IMR-90 (cell line): ENCODE measurements around the gene TMEM38A. TPM values are rescaled to one million over a fixed set of nuclear protein-coding genes. Genes with fewer than 3 reads are reported as not detected.

Experiments
- ATAC-seq: fragments of 200-7000 bp; cut with Tn5 transposase; 2 replicates; pipeline ENCODE4 v1.9.1; 2020; ENCODE audit warnings: low read depth, mild to moderate bottlenecking, moderate library complexity
- BruUV-seq: library from RNA; stranded (reverse); fragments of 400-500 nt; replicated peaks from 2 replicates; lab custom pipeline; 2021; lab: Mats Ljungman, UMichigan
- CTCF ChIA-PET: fragments of 300-600 bp; formaldehyde crosslinking; extraction: SDS; loops from one replicate; lab custom pipeline; 2021; ENCODE audit warnings: antibody characterized with exemption; lab: Yijun Ruan, JAX
- POLR2A ChIA-PET: fragments of 300-600 bp; sonication (Branson Sonifier 250); formaldehyde crosslinking; loops from one replicate; lab custom pipeline; 2022; ENCODE audit warnings: antibody characterized with exemption; ENCODE audit not compliant: unreplicated experiment; lab: Charles Lee
- DNase-seq: peaks from one replicate; pipeline ENCODE4 v3.0.0; 2013
- H2AFZ ChIP-seq: replicated peaks from 2 replicates; pipeline ENCODE3; 2013; ENCODE audit warnings: low read length, mild to moderate bottlenecking; ENCODE audit not compliant: poor library complexity
- H2AK5ac ChIP-seq: 2 replicates; pipeline ENCODE4 v1.6.1; 2013; ENCODE audit warnings: low read depth, low read length, inconsistent platforms
- H2AK9ac ChIP-seq: replicated peaks from 2 replicates; pipeline ENCODE3; 2013; ENCODE audit warnings: mild to moderate bottlenecking, low read depth, low read length, moderate library complexity; ENCODE audit not compliant: poor library complexity
- H2BK120ac ChIP-seq: 2 replicates; pipeline ENCODE4 v1.6.1; 2013; ENCODE audit warnings: low read depth, low read length, inconsistent platforms
- H2BK15ac ChIP-seq: 3 replicates; pipeline ENCODE4 v1.6.1; 2013; ENCODE audit warnings: low read depth, low read length, inconsistent platforms
- H2BK20ac ChIP-seq: 2 replicates; pipeline ENCODE4 v1.6.1; 2013; ENCODE audit warnings: low read depth, mild to moderate bottlenecking, inconsistent platforms, low read length, moderate library complexity
- H2BK5ac ChIP-seq: 2 replicates; pipeline ENCODE4 v1.6.1; 2013; ENCODE audit warnings: mild to moderate bottlenecking, low read depth, low read length, inconsistent platforms; ENCODE audit not compliant: poor library complexity, severe bottlenecking
- H3K14ac ChIP-seq: replicated peaks from 2 replicates; pipeline ENCODE4 v1.6.1; 2013; ENCODE audit warnings: low read depth, low read length, inconsistent platforms
- H3K18ac ChIP-seq: 2 replicates; pipeline ENCODE4 v1.6.1; 2013; ENCODE audit warnings: low read depth, low read length, control low read depth
- H3K23ac ChIP-seq: 2 replicates; pipeline ENCODE4 v1.6.1; 2013; ENCODE audit warnings: low read depth, low read length, inconsistent platforms
- H3K27ac ChIP-seq: 2 replicates; pipeline ENCODE4 v1.5.1; 2013; ENCODE audit warnings: mild to moderate bottlenecking, control low read depth, low read length; ENCODE audit not compliant: insufficient read depth
- H3K27me3 ChIP-seq: 2 replicates; pipeline ENCODE4 v1.6.1; 2013; ENCODE audit warnings: low read length; ENCODE audit not compliant: control insufficient read depth, insufficient read depth
- H3K36me3 ChIP-seq: 2 replicates; pipeline ENCODE4 v1.6.1; 2013; ENCODE audit warnings: low read length, mixed read lengths; ENCODE audit not compliant: control insufficient read depth, insufficient read depth
- H3K4ac ChIP-seq: 2 replicates; pipeline ENCODE4 v1.6.1; 2013; ENCODE audit warnings: low read depth, low read length, inconsistent platforms
- H3K4me1 ChIP-seq: 2 replicates; pipeline ENCODE4 v1.6.1; 2013; ENCODE audit warnings: low read length, mixed read lengths; ENCODE audit not compliant: control insufficient read depth, insufficient read depth
- H3K4me2 ChIP-seq: 2 replicates; pipeline ENCODE4 v1.6.1; 2013; ENCODE audit warnings: low read depth, mild to moderate bottlenecking, control low read depth, low read length, moderate library complexity
- H3K4me3 ChIP-seq: 2 replicates; pipeline ENCODE4 v1.5.1; 2013; ENCODE audit warnings: low read depth, mild to moderate bottlenecking, control low read depth, low read length, moderate library complexity; ENCODE audit not compliant: insufficient read depth
- H3K56ac ChIP-seq: 2 replicates; pipeline ENCODE4 v1.6.1; 2013; ENCODE audit warnings: low read length, inconsistent platforms; ENCODE audit not compliant: insufficient read depth; ENCODE audit errors: extremely low read depth
- H3K79me1 ChIP-seq, 2 experiments: 2 replicates each; pipeline ENCODE4 v1.6.1; 2013; ENCODE audit warnings: low read length in 2 of 2, inconsistent platforms in 1 of 2, low read depth in 1 of 2
- H3K9ac ChIP-seq: 2 replicates; pipeline ENCODE4 v1.6.1; 2013; ENCODE audit warnings: low read depth, low read length, control low read depth
- H3K9me1 ChIP-seq: 2 replicates; pipeline ENCODE4 v1.6.1; 2013; ENCODE audit warnings: low read length, inconsistent platforms; ENCODE audit not compliant: insufficient read depth
- H3K9me3 ChIP-seq: 2 replicates; pipeline ENCODE4 v1.6.1; 2013; ENCODE audit warnings: low read length; ENCODE audit not compliant: control insufficient read depth, insufficient read depth
- H4K20me1 ChIP-seq: 2 replicates; pipeline ENCODE4 v1.6.1; 2013; ENCODE audit warnings: low read length, inconsistent platforms; ENCODE audit not compliant: insufficient read depth
- H4K5ac ChIP-seq: 2 replicates; pipeline ENCODE4 v1.6.1; 2013; ENCODE audit warnings: mild to moderate bottlenecking, low read depth, low read length, control low read depth
- H4K8ac ChIP-seq, 2 experiments: 2 replicates each; pipeline ENCODE4 v1.6.1; 2013; ENCODE audit warnings: low read depth in 2 of 2, low read length in 2 of 2, control low read depth in 1 of 2, inconsistent platforms in 1 of 2
- H4K91ac ChIP-seq: 2 replicates; pipeline ENCODE4 v1.6.1; 2013; ENCODE audit warnings: low read depth, low read length, inconsistent platforms; ENCODE audit not compliant: insufficient read depth
- MAFK ChIP-seq: IDR thresholded peaks from 2 replicates; pipeline ENCODE4 v1.6.1; 2012; ENCODE audit warnings: low read depth, low read length, improper control_type of control experiment
- RAD21 ChIP-seq: IDR thresholded peaks from 2 replicates; pipeline ENCODE4 v1.6.1; 2012; ENCODE audit warnings: low read length, improper control_type of control experiment
- WGBS, 2 experiments: methylation state at CpG; one replicate each; pipeline versions ENCODE4 v1.1.5 to v1.1.7; 2013; ENCODE audit warnings: missing lambda C conversion rate in 2 of 2; ENCODE audit not compliant: insufficient read length in 1 of 2; ENCODE audit errors: extremely low coverage in 2 of 2; 5-methylcytosine and 5-hydroxymethylcytosine counted together
- dilution Hi-C: fragments of 300-500 bp; cut with HindIII; formaldehyde crosslinking; loops from one replicate; pipeline ENCODE4 v1.14.3; 2018; ENCODE audit warnings: low sequenced_read_pairs; ENCODE audit not compliant: unreplicated experiment
- in situ Hi-C: fragments of 300-500 bp; cut with MboI; formaldehyde crosslinking; loops from 3 replicates; pipeline ENCODE4 v1.14.3; 2019; ENCODE audit warnings: low sequenced_read_pairs, inconsistent platforms, mixed read lengths
- intact Hi-C: fragments of 100-400 bp; cut with micrococcal nuclease; formaldehyde crosslinking; loops from 2 replicates; pipeline ENCODE4 v1.10.0; 2022
- polyA plus RNA-seq, 3 experiments: library from polyadenylated mRNA; depleted of rRNA; stranded (reverse); fragments of >200 nt; gene quantifications; 2 replicates each; pipeline ENCODE4 v1.2.3, GENCODE V29; 2012; ENCODE audit warnings: low replicate concordance in 1 of 3
- total RNA-seq: library from RNA; depleted of rRNA; stranded (reverse); fragments of >200 nt; gene quantifications from 2 replicates; pipeline ENCODE4 v1.2.3, GENCODE V29; 2012

Gene TMEM38A
- total and polyA plus RNA-seq, 2 of the 4 experiments (the other 2 are of a cell fraction): 1.3 to 2.0 TPM

DNA sequence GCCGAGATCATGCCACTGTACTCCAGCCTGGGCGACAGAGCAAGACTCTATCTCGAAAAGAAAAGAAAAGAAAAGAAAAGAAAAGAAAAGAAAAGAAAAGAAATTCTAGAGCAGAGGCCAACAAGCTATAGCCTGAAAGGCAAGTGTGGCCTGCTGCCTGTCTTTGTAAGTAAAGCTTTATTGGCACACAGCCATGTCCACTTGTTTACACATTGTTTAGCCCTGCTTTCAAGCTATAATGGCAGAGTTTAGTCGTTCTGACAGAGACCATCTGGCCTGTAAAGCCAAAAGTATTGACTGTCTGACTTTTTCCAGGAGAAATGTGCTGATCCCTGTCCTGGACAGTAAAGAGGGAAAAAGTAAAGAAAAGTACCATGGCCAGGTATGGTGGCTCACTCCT, 77.0 kb downstream of the TMEM38A start:
- intact Hi-C loops (no loop called here), dilution Hi-C loops (no loop called here), in situ Hi-C loops (no loop called here)
- Histone ChIP-seq H3K18ac (no peak overlapping the region), H2BK120ac (no peak overlapping the region), H3K23ac (no peak overlapping the region), H2AFZ (no peak overlapping the region), H2AK5ac (no peak overlapping the region), H3K4me2 (no peak overlapping the region), H4K91ac (no peak overlapping the region), H2BK20ac (no peak overlapping the region), H3K4me1 (peaks cover 5% of the 10 kb centered on the region), H3K79me1 (no peaks in the 10 kb centered on the region), H3K56ac (no peak overlapping the region), H3K9ac (no peak overlapping the region), H2BK5ac (no peak overlapping the region), H3K36me3 (no peaks in the 10 kb centered on the region), H2BK15ac (no peak overlapping the region), H3K4ac (no peak overlapping the region), H3K9me3 (peaks cover 4% of the 10 kb centered on the region; the same call in 1 of the 2 replicates), H3K27ac (no peak overlapping the region), H4K8ac (no peak overlapping the region), H3K27me3 (no peaks in the 10 kb centered on the region), H3K4me3 (no peak overlapping the region), H4K20me1 (no peaks in the 10 kb centered on the region), H4K5ac (no peak overlapping the region), H3K14ac (no peak overlapping the region), H3K9me1 (no peaks in the 10 kb centered on the region), H2AK9ac (no peak overlapping the region)
- ATAC-seq (peak; percentile 9; the same call in 1 of the 2 replicates), DNase-seq (peak; percentile 15)
- ChIA-PET POLR2A (no interaction called here), CTCF (interaction anchor here (1.0 kb wide), 1 partner anchor 23 kb away, joined by 3 read pairs; no protein-coding TSS in a partner anchor)
- 0% methylated on average over 1 of the region's 4 CpGs; no CpG with 5 or more reads in 1 of the 2 experiments for WGBS, 2 experiments
- no TSS peak for BruUV-seq
- TF ChIP-seq RAD21 (no peak), MAFK (no peak)
